HepG2 (cell line): ENCODE measurements around the gene AJUBA. TPM values are rescaled to one million over a fixed set of nuclear protein-coding genes. Genes with fewer than 3 reads are reported as not detected.

Experiments
- AGO2 ChIP-seq: fragments of 200-400 bp; formaldehyde crosslinking; optimal IDR thresholded peaks from 2 replicates; pipeline ENCODE3; 2017; ENCODE audit warnings: mild to moderate bottlenecking, low read depth, low read length, moderate library complexity
- DNMT3B ChIP-seq: conservative IDR thresholded peaks from 2 replicates; pipeline ENCODE4 v1.6.1; 2016; ENCODE audit warnings: missing biosample characterization, control low read depth
- POLR2A ChIP-seq, 2 experiments: IDR thresholded peaks; 2 replicates each; pipeline ENCODE4 v1.6.1; 2011; ENCODE audit warnings: low read depth in 2 of 2, low read length in 2 of 2, mild to moderate bottlenecking in 1 of 2, moderate library complexity in 1 of 2; ENCODE audit not compliant: insufficient read depth in 1 of 2
- PTBP1 ChIP-seq: fragments of 200-400 bp; formaldehyde crosslinking; IDR thresholded peaks from 2 replicates; pipeline ENCODE4 v1.6.1; 2018; ENCODE audit warnings: low read length, low read depth; ENCODE audit not compliant: poor library complexity, severe bottlenecking
- RNF2 ChIP-seq: fragments of 450-650 bp; conservative IDR thresholded peaks from 2 replicates; pipeline ENCODE4 v1.6.1; 2016; ENCODE audit warnings: low read depth
- SNAI1 ChIP-seq: sonication (generic); formaldehyde crosslinking; IDR thresholded peaks from 2 replicates; pipeline ENCODE4 v1.5.0; 2020; ENCODE audit warnings: mild to moderate bottlenecking, missing genetic modification reagents, borderline replicate concordance
- TBP ChIP-seq: sonication (generic); formaldehyde crosslinking; IDR thresholded peaks from 2 replicates; pipeline ENCODE4 v1.5.0; 2020; ENCODE audit warnings: missing genetic modification reagents
- ZMYM2 ChIP-seq: sonication (generic); formaldehyde crosslinking; IDR thresholded peaks from 2 replicates; pipeline ENCODE4 v1.8.0; 2022; ENCODE audit warnings: mild to moderate bottlenecking, missing genetic modification reagents
- ZNF567 ChIP-seq: sonication (generic); formaldehyde crosslinking; IDR thresholded peaks from 2 replicates; pipeline ENCODE4 v1.8.1; 2023; ENCODE audit warnings: mild to moderate bottlenecking, missing genetic modification reagents, borderline replicate concordance
- ZNF589 ChIP-seq: sonication (generic); formaldehyde crosslinking; conservative IDR thresholded peaks from 2 replicates; pipeline ENCODE4 v1.8.0; 2022; ENCODE audit warnings: mild to moderate bottlenecking, moderate library complexity, missing genetic modification reagents
- ZNF782 ChIP-seq: sonication (generic); formaldehyde crosslinking; IDR thresholded peaks from 2 replicates; pipeline ENCODE4 v1.4.0; 2020; ENCODE audit warnings: missing genetic modification reagents, mild to moderate bottlenecking, borderline replicate concordance
- polyA plus RNA-seq, 8 experiments: library from polyadenylated mRNA; depleted of rRNA in 3 of 8; stranded (reverse) in 7 of 8; unstranded in 1 of 8; fragments of >200 nt; fragmentation: Illumina TruSeq in 4 of 8; extraction: Trizol in 4 of 8; gene quantifications; 2 replicates each; pipeline versions ENCODE4 v1.2.1 to v1.2.3, GENCODE V29; 2011 to 2016; ENCODE audit warnings: low read depth in 4 of 8, missing spikeins in 1 of 8, mixed read lengths in 1 of 8; ENCODE audit not compliant: insufficient read depth in 1 of 8
- total RNA-seq, 5 experiments: library from RNA; depleted of rRNA; stranded (reverse); fragments of >200 nt; fragmentation: Illumina TruSeq; extraction: Trizol; gene quantifications; 2 replicates each; pipeline ENCODE4 v1.2.3, GENCODE V29; 2016; ENCODE audit warnings: low read depth in 1 of 5
- TF ChIP-seq, protein P1 (sequence below): sonication (generic); formaldehyde crosslinking; IDR thresholded peaks from one replicate; pipeline ENCODE4 v1.5.1; 2020; ENCODE audit warnings: mild to moderate bottlenecking, missing genetic modification reagents; ENCODE audit errors: not compliant biosample characterization
- TF ChIP-seq, protein P2 (sequence below), 2 experiments: sonication (generic) in 1 of 2; formaldehyde crosslinking in 1 of 2; IDR thresholded peaks; 2 replicates each; pipeline versions ENCODE4 v1.5.1 to v1.6.1; 2011 to 2020; ENCODE audit warnings: borderline replicate concordance in 1 of 2, low read depth in 1 of 2, low read length in 1 of 2, mild to moderate bottlenecking in 1 of 2, missing genetic modification reagents in 1 of 2, moderate library complexity in 1 of 2
- TF ChIP-seq, protein P3 (sequence below): sonication (generic); formaldehyde crosslinking; IDR thresholded peaks from 2 replicates; pipeline ENCODE4 v1.4.0; 2020; ENCODE audit warnings: mild to moderate bottlenecking, missing genetic modification reagents
- TF ChIP-seq, protein P4 (sequence below): sonication (generic); formaldehyde crosslinking; IDR thresholded peaks from 2 replicates; pipeline ENCODE4 v1.8.0; 2022; ENCODE audit warnings: missing genetic modification reagents, mild to moderate bottlenecking, moderate library complexity, borderline replicate concordance

Gene AJUBA
- total and polyA plus RNA-seq, 2 of the 13 experiments (the other 11 are each of a cell fraction or from before 2014, with no cell fraction given): 157 to 241 TPM

DNA sequence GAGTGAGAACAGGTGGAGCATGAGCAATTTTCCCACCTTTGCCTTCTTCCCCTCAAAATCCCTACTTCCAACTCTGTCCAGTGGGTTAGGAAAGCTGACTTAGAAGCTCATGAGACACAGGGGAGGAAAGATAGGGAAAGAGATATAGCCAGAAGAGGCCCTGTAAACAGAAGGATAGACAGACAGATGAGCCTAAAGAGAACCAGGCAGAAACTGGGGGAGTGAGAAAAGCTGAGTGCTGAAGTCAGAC lies 5.0 kb downstream of the AJUBA start (continued):
- TF ChIP-seq, protein P1, sequence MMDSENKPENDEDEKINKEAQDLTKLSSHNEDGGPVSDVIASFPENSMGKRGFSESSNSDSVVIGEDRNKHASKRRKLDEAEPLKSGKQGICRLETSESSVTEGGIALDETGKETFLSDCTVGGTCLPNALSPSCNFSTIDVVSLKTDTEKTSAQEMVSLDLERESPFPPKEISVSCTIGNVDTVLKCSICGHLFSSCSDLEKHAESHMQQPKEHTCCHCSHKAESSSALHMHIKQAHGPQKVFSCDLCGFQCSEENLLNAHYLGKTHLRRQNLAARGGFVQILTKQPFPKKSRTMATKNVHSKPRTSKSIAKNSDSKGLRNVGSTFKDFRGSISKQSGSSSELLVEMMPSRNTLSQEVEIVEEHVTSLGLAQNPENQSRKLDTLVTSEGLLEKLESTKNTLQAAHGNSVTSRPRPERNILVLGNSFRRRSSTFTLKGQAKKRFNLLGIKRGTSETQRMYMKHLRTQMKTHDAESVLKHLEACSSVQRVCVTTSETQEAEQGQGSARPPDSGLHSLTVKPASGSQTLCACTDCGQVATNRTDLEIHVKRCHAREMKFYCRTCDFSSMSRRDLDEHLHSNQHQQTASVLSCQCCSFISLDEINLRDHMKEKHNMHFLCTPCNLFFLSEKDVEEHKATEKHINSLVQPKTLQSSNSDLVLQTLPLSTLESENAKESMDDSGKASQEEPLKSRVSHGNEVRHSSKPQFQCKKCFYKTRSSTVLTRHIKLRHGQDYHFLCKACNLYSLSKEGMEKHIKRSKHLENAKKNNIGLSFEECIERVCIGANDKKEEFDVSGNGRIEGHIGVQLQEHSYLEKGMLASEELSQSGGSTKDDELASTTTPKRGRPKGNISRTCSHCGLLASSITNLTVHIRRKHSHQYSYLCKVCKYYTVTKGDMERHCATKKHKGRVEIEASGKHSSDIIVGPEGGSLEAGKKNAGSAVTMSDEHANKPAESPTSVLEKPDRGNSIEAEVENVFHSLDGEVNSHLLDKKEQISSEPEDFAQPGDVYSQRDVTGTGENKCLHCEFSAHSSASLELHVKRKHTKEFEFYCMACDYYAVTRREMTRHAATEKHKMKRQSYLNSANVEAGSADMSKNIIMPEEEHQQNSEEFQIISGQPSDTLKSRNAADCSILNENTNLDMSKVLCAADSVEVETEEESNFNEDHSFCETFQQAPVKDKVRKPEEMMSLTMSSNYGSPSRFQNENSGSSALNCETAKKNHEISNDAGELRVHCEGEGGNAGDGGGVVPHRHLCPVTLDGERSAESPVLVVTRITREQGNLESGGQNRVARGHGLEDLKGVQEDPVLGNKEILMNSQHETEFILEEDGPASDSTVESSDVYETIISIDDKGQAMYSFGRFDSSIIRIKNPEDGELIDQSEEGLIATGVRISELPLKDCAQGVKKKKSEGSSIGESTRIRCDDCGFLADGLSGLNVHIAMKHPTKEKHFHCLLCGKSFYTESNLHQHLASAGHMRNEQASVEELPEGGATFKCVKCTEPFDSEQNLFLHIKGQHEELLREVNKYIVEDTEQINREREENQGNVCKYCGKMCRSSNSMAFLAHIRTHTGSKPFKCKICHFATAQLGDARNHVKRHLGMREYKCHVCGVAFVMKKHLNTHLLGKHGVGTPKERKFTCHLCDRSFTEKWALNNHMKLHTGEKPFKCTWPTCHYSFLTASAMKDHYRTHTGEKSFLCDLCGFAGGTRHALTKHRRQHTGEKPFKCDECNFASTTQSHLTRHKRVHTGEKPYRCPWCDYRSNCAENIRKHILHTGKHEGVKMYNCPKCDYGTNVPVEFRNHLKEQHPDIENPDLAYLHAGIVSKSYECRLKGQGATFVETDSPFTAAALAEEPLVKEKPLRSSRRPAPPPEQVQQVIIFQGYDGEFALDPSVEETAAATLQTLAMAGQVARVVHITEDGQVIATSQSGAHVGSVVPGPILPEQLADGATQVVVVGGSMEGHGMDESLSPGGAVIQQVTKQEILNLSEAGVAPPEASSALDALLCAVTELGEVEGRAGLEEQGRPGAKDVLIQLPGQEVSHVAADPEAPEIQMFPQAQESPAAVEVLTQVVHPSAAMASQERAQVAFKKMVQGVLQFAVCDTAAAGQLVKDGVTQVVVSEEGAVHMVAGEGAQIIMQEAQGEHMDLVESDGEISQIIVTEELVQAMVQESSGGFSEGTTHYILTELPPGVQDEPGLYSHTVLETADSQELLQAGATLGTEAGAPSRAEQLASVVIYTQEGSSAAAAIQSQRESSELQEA: no peak
- TF ChIP-seq POLR2A (IDR thresholded peaks at IDR 0.05; ENCODE audit: insufficient read depth in 1 of 2, low read depth in 2 of 2, low read length in 2 of 2): peak in 1 of 2 experiments; percentile 8; a peak in 1 of 4 replicates
- TF ChIP-seq, protein P2, sequence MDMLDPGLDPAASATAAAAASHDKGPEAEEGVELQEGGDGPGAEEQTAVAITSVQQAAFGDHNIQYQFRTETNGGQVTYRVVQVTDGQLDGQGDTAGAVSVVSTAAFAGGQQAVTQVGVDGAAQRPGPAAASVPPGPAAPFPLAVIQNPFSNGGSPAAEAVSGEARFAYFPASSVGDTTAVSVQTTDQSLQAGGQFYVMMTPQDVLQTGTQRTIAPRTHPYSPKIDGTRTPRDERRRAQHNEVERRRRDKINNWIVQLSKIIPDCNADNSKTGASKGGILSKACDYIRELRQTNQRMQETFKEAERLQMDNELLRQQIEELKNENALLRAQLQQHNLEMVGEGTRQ (IDR thresholded peaks at IDR 0.05; ENCODE audit: low read depth, low read length): no peak
- TF ChIP-seq, protein P2 (CRISPR knock-in tag; IDR thresholded peaks at IDR 0.05; ENCODE audit: borderline replicate concordance): no peak
- TF ChIP-seq, protein P3, sequence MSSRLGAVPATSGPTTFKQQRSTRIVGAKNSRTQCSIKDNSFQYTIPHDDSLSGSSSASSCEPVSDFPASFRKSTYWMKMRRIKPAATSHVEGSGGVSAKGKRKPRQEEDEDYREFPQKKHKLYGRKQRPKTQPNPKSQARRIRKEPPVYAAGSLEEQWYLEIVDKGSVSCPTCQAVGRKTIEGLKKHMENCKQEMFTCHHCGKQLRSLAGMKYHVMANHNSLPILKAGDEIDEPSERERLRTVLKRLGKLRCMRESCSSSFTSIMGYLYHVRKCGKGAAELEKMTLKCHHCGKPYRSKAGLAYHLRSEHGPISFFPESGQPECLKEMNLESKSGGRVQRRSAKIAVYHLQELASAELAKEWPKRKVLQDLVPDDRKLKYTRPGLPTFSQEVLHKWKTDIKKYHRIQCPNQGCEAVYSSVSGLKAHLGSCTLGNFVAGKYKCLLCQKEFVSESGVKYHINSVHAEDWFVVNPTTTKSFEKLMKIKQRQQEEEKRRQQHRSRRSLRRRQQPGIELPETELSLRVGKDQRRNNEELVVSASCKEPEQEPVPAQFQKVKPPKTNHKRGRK (CRISPR knock-in tag): no peak
- TF ChIP-seq ZNF567 (CRISPR knock-in tag): peak; percentile 95; the same call in 1 of the 2 replicates
- TF ChIP-seq ZNF782: no peak
- TF ChIP-seq RNF2: no peak
- no peak for TF ChIP-seq ZNF589 (CRISPR knock-in tag)
- peak; percentile 88; the same call in 1 of the 2 replicates for TF ChIP-seq DNMT3B
- TF ChIP-seq, protein P4, sequence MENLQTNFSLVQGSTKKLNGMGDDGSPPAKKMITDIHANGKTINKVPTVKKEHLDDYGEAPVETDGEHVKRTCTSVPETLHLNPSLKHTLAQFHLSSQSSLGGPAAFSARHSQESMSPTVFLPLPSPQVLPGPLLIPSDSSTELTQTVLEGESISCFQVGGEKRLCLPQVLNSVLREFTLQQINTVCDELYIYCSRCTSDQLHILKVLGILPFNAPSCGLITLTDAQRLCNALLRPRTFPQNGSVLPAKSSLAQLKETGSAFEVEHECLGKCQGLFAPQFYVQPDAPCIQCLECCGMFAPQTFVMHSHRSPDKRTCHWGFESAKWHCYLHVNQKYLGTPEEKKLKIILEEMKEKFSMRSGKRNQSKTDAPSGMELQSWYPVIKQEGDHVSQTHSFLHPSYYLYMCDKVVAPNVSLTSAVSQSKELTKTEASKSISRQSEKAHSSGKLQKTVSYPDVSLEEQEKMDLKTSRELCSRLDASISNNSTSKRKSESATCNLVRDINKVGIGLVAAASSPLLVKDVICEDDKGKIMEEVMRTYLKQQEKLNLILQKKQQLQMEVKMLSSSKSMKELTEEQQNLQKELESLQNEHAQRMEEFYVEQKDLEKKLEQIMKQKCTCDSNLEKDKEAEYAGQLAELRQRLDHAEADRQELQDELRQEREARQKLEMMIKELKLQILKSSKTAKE (CRISPR knock-in tag): no peak
- no peak for TF ChIP-seq AGO2
- TF ChIP-seq SNAI1 (CRISPR knock-in tag): no peak
- TF ChIP-seq TBP (CRISPR knock-in tag): no peak
- peak; percentile 14 for TF ChIP-seq PTBP1
- TF ChIP-seq ZMYM2 (CRISPR knock-in tag): no peak
